K562 (cell line): ENCODE results near the gene KDF1. TPM values are rescaled to one million over a fixed set of nuclear protein-coding genes. Genes with fewer than 3 reads are reported as not detected.
A peak's percentile ranks its signal among the peaks of the same experiment; 100 is the strongest.

ENCODE experiments used
- BHLHE40 ChIP-seq: IDR thresholded peaks from 2 replicates; pipeline ENCODE4 v1.6.1; 2011; ENCODE audit warnings: low read length, improper control_type of control experiment
- CREB3 ChIP-seq: fragments of 450-650 bp; conservative IDR thresholded peaks from 2 replicates; pipeline ENCODE4 v1.6.1; 2016; ENCODE audit warnings: missing genetic modification characterization, low read depth, mild to moderate bottlenecking, missing compliant biosample characterization, moderate library complexity
- MAX ChIP-seq: sonication (generic); formaldehyde crosslinking; IDR thresholded peaks from 2 replicates; pipeline ENCODE4 v1.9.0; 2022; ENCODE audit warnings: mild to moderate bottlenecking, missing genetic modification reagents
- NCOA2 ChIP-seq, 2 experiments: fragments of 450-650 bp; IDR thresholded peaks; 2 replicates each; pipeline ENCODE4 v1.6.1; 2018; ENCODE audit warnings: mild to moderate bottlenecking in 2 of 2, moderate library complexity in 1 of 2; ENCODE audit not compliant: partially characterized antibody in 2 of 2
- NRF1 ChIP-seq, 2 experiments: fragments of 450-650 bp; IDR thresholded peaks in 1 of 2; conservative IDR thresholded peaks in 1 of 2; 2 replicates each; pipeline ENCODE4 v1.6.1; 2014; ENCODE audit warnings: mild to moderate bottlenecking in 2 of 2
- RAD21 ChIP-seq, 2 experiments: fragments of 250-450 bp in 1 of 2; fragments of 450-650 bp in 1 of 2; sonication (Bioruptor Pico) in 1 of 2; formaldehyde crosslinking in 1 of 2; IDR thresholded peaks in 1 of 2; conservative IDR thresholded peaks in 1 of 2; 2 replicates each; pipeline versions ENCODE4 v1.4.0 to v1.8.0; 2020 to 2022; ENCODE audit warnings: mild to moderate bottlenecking in 2 of 2, moderate library complexity in 1 of 2
- RBFOX2 ChIP-seq: fragments of 200-400 bp; formaldehyde crosslinking; IDR thresholded peaks from 2 replicates; pipeline ENCODE4 v1.6.1; 2017; ENCODE audit warnings: low read depth, mild to moderate bottlenecking, low read length, moderate library complexity
- ZFP91 ChIP-seq: sonication (generic); formaldehyde crosslinking; IDR thresholded peaks from 2 replicates; pipeline ENCODE4 v1.8.0; 2022; ENCODE audit warnings: mild to moderate bottlenecking, missing genetic modification reagents
- ZNF253 ChIP-seq: fragments of 250-450 bp; sonication (Bioruptor Pico); conservative IDR thresholded peaks from 2 replicates; pipeline ENCODE4 v1.6.1; 2021; ENCODE audit warnings: mild to moderate bottlenecking
- ZNF696 ChIP-seq: fragments of 250-450 bp; sonication (Bioruptor Pico); conservative IDR thresholded peaks from 2 replicates; pipeline ENCODE4 v1.4.0; 2020; ENCODE audit warnings: mild to moderate bottlenecking, moderate library complexity
- polyA plus RNA-seq, 8 experiments: library from polyadenylated mRNA; depleted of rRNA in 4 of 8; stranded (reverse) in 5 of 8; unstranded in 3 of 8; fragments of >200 nt; fragmentation: Nextera tagmentation in 2 of 8; fragmentation: Illumina TruSeq in 1 of 8; extraction: Ambion mirVana in 2 of 8; extraction: Trizol in 1 of 8; gene quantifications; 2 replicates each; pipeline versions ENCODE4 v1.2.1 to v1.2.3, GENCODE V29; 2011 to 2014; ENCODE audit warnings: inconsistent platforms in 1 of 8, missing spikeins in 1 of 8
- total RNA-seq, 7 experiments: library from RNA; depleted of rRNA in 6 of 7; stranded (reverse); fragments of >200 nt in 6 of 7; fragmentation: Illumina TruSeq in 2 of 7; extraction: Trizol in 2 of 7; gene quantifications; 2 replicates each; pipeline versions ENCODE4 v1.2.1 to v1.2.3, GENCODE V29; 2011 to 2021; ENCODE audit warnings: low replicate concordance in 1 of 7
- TF ChIP-seq, protein P1 (sequence below): fragments of 450-650 bp; IDR thresholded peaks from 2 replicates; pipeline ENCODE4 v1.6.1; 2016; ENCODE audit warnings: mild to moderate bottlenecking, moderate library complexity

The KDF1 gene
- total and polyA plus RNA-seq, 9 of the 15 experiments (the other 6 are each of a cell fraction or from before 2014, with no cell fraction given): 0.38 to 1.9 (median 0.83) TPM

DNA sequence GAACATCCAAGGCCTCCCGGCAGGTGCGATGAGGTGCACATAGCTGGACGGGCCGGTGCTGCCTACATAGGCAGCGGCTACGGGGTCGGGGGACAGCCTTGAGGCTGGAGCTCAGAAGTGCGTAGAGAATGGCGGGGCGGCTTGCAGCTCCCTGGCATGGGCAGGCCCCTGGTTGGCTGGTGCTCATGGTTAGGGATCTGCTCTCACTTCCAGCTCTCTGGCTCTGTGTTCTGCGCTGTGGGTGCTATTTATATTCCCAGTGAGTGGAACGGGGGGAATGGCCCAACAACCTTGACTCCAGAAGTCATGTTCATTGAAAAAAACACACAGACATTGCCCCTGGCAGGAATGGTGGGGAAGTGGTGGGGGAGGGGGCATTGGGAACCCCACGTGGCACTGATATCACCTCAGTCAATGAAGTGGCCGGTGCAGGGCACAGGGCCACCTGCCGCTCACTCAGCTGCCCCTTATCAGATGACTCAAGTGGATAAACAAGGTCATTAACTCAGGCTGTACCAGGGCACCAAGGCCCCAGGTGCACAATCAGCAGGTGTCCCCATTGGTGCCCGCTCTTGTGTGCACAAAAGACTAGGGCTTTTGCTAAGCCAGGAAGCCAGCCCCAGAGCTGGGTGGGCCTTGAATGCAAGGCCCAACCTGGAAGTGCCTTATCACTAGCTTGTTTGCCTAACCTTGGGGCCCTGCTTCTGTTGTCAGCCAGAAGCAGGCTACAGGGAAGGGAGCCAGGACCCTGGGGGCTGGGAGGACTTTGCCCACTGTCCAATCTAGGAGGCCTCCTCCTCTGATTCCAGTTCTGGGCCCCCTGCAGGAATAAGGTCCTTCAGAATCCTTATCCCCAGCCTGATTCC lies 46.3 kb downstream of the KDF1 start, which contains the start of gene NR0B2 (continued):
- TF ChIP-seq BHLHE40 (peak; percentile 5; the same call in 1 of the 2 replicates), CREB3 (peak; percentile 77), ZFP91 (CRISPR knock-in tag) (no peak), ZNF696 (CRISPR knock-in tag) (0 out of 2 replicates have a peak, but pooled peaks have one; percentile 41), MAX (CRISPR knock-in tag) (peak; percentile 75), NCOA2 (IDR thresholded peaks at IDR 0.05; ENCODE audit: partially characterized antibody in 2 of 2) (no peak), ZNF253 (no peak), NRF1 (conservative IDR thresholded peaks at IDR 0.05 in 1 of 2, IDR thresholded peaks at IDR 0.05 in 1 of 2) (0 out of 4 replicates have a peak, but pooled peaks of 1 of the 2 experiments have one; percentile 10), RBFOX2 (peak; percentile 45; the same call in 1 of the 2 replicates), RAD21 (CRISPR knock-in tag; conservative IDR thresholded peaks at IDR 0.05 in 1 of 2, IDR thresholded peaks at IDR 0.05 in 1 of 2) (peak in 1 of 2 experiments; percentile 8; a peak in 1 of 4 replicates)
- TF ChIP-seq, protein P1, sequence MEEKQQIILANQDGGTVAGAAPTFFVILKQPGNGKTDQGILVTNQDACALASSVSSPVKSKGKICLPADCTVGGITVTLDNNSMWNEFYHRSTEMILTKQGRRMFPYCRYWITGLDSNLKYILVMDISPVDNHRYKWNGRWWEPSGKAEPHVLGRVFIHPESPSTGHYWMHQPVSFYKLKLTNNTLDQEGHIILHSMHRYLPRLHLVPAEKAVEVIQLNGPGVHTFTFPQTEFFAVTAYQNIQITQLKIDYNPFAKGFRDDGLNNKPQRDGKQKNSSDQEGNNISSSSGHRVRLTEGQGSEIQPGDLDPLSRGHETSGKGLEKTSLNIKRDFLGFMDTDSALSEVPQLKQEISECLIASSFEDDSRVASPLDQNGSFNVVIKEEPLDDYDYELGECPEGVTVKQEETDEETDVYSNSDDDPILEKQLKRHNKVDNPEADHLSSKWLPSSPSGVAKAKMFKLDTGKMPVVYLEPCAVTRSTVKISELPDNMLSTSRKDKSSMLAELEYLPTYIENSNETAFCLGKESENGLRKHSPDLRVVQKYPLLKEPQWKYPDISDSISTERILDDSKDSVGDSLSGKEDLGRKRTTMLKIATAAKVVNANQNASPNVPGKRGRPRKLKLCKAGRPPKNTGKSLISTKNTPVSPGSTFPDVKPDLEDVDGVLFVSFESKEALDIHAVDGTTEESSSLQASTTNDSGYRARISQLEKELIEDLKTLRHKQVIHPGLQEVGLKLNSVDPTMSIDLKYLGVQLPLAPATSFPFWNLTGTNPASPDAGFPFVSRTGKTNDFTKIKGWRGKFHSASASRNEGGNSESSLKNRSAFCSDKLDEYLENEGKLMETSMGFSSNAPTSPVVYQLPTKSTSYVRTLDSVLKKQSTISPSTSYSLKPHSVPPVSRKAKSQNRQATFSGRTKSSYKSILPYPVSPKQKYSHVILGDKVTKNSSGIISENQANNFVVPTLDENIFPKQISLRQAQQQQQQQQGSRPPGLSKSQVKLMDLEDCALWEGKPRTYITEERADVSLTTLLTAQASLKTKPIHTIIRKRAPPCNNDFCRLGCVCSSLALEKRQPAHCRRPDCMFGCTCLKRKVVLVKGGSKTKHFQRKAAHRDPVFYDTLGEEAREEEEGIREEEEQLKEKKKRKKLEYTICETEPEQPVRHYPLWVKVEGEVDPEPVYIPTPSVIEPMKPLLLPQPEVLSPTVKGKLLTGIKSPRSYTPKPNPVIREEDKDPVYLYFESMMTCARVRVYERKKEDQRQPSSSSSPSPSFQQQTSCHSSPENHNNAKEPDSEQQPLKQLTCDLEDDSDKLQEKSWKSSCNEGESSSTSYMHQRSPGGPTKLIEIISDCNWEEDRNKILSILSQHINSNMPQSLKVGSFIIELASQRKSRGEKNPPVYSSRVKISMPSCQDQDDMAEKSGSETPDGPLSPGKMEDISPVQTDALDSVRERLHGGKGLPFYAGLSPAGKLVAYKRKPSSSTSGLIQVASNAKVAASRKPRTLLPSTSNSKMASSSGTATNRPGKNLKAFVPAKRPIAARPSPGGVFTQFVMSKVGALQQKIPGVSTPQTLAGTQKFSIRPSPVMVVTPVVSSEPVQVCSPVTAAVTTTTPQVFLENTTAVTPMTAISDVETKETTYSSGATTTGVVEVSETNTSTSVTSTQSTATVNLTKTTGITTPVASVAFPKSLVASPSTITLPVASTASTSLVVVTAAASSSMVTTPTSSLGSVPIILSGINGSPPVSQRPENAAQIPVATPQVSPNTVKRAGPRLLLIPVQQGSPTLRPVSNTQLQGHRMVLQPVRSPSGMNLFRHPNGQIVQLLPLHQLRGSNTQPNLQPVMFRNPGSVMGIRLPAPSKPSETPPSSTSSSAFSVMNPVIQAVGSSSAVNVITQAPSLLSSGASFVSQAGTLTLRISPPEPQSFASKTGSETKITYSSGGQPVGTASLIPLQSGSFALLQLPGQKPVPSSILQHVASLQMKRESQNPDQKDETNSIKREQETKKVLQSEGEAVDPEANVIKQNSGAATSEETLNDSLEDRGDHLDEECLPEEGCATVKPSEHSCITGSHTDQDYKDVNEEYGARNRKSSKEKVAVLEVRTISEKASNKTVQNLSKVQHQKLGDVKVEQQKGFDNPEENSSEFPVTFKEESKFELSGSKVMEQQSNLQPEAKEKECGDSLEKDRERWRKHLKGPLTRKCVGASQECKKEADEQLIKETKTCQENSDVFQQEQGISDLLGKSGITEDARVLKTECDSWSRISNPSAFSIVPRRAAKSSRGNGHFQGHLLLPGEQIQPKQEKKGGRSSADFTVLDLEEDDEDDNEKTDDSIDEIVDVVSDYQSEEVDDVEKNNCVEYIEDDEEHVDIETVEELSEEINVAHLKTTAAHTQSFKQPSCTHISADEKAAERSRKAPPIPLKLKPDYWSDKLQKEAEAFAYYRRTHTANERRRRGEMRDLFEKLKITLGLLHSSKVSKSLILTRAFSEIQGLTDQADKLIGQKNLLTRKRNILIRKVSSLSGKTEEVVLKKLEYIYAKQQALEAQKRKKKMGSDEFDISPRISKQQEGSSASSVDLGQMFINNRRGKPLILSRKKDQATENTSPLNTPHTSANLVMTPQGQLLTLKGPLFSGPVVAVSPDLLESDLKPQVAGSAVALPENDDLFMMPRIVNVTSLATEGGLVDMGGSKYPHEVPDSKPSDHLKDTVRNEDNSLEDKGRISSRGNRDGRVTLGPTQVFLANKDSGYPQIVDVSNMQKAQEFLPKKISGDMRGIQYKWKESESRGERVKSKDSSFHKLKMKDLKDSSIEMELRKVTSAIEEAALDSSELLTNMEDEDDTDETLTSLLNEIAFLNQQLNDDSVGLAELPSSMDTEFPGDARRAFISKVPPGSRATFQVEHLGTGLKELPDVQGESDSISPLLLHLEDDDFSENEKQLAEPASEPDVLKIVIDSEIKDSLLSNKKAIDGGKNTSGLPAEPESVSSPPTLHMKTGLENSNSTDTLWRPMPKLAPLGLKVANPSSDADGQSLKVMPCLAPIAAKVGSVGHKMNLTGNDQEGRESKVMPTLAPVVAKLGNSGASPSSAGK: peak; percentile 72
